B cell (primary cell): ENCODE data around the gene NECAP2. TPM values are rescaled to one million over a fixed set of nuclear protein-coding genes. Genes with fewer than 3 reads are reported as not detected.

Experiments used
- ATAC-seq: fragments of 200-7000 bp; cut with Tn5 transposase; one replicate; pipeline ENCODE4 v1.10.0; 2021; ENCODE audit warnings: low read depth, mild to moderate bottlenecking, moderate number of reproducible peaks, moderate library complexity
- CTCF ChIA-PET: fragments of 350-600 bp; sonication (Branson Sonifier 250); formaldehyde crosslinking; loops from one replicate; lab custom pipeline; 2021; ENCODE audit warnings: antibody characterized with exemption, inconsistent platforms; lab: Charles Lee
- POLR2A ChIA-PET: fragments of 350-600 bp; sonication (Branson Sonifier 250); formaldehyde crosslinking; loops from one replicate; lab custom pipeline; 2021; ENCODE audit warnings: antibody characterized with exemption; lab: Charles Lee
- DNase-seq: peaks from one replicate; pipeline ENCODE4 v3.0.0; 2013
- H2AFZ ChIP-seq: 2 replicates; pipeline ENCODE4 v1.6.1; 2012; ENCODE audit warnings: mild to moderate bottlenecking, low read depth, low read length; ENCODE audit not compliant: insufficient read depth, poor library complexity, severe bottlenecking
- H3K27ac ChIP-seq, 2 donors: 1 replicate in 1 of 2; 2 replicates in 1 of 2; pipeline ENCODE4 v1.5.1; 2012 to 2013; ENCODE audit warnings: low read length in 2 of 2, mild to moderate bottlenecking in 2 of 2, moderate library complexity in 1 of 2
- H3K27me3 ChIP-seq, 4 experiments: fragments of 200-600 bp in 1 of 4; sonication (generic) in 1 of 4; replicated peaks in 1 of 4; 1 replicate in 2 of 4; 2 replicates in 2 of 4; pipeline versions ENCODE4 v1.6.1 to v1.7.0; 2013 to 2016; ENCODE audit warnings: low read length in 3 of 4, mild to moderate bottlenecking in 2 of 4, mixed read lengths in 1 of 4, moderate library complexity in 1 of 4; ENCODE audit not compliant: insufficient read depth in 4 of 4, control insufficient read depth in 3 of 4; ENCODE audit errors: control extremely low read depth in 1 of 4
- H3K36me3 ChIP-seq, 2 experiments: replicated peaks in 1 of 2; 1 replicate in 1 of 2; 2 replicates in 1 of 2; pipeline versions ENCODE4 v1.6.1 to v1.7.1; 2013; ENCODE audit warnings: low read length in 1 of 2; ENCODE audit not compliant: insufficient read depth in 2 of 2, control insufficient read depth in 1 of 2; ENCODE audit errors: control extremely low read depth in 1 of 2, extremely low read depth in 1 of 2
- H3K4me1 ChIP-seq, 2 donors: fragments of 200-600 bp in 1 of 2; sonication (generic) in 1 of 2; 1 replicate in 1 of 2; 2 replicates in 1 of 2; pipeline versions ENCODE4 v1.5.1 to v1.6.1; 2013 to 2017; ENCODE audit warnings: low read length in 2 of 2; ENCODE audit not compliant: control insufficient read depth in 2 of 2, insufficient read depth in 2 of 2
- H3K4me2 ChIP-seq: replicated peaks from 2 replicates; pipeline ENCODE3; 2012; ENCODE audit warnings: mild to moderate bottlenecking, low read depth, low read length; ENCODE audit not compliant: poor library complexity, severe bottlenecking
- H3K4me3 ChIP-seq, 5 experiments: fragments of 200-600 bp in 1 of 5; sonication (generic) in 1 of 5; 1 replicate in 3 of 5; 2 replicates in 2 of 5; pipeline versions ENCODE4 v1.5.1 to v1.7.0; 2011 to 2016; ENCODE audit warnings: low read length in 4 of 5, mild to moderate bottlenecking in 4 of 5, low read depth in 2 of 5, control low read depth in 1 of 5, moderate library complexity in 1 of 5; ENCODE audit not compliant: insufficient read depth in 1 of 5; ENCODE audit errors: control extremely low read depth in 1 of 5, extremely low read depth in 1 of 5
- H3K79me2 ChIP-seq: fragments of 200-600 bp; sonication (generic); one replicate; pipeline ENCODE4 v1.6.0; 2016; ENCODE audit warnings: low read length; ENCODE audit not compliant: control insufficient read depth, insufficient read depth
- H3K9ac ChIP-seq: fragments of 200-600 bp; sonication (generic); 2 replicates; pipeline ENCODE4 v1.6.1; 2017; ENCODE audit warnings: mild to moderate bottlenecking, low read length, moderate library complexity
- H3K9me3 ChIP-seq, 3 donors: one replicate each; pipeline versions ENCODE4 v1.6.1 to v1.7.1; 2013; ENCODE audit warnings: low read length in 2 of 3; ENCODE audit not compliant: control insufficient read depth in 2 of 3, insufficient read depth in 1 of 3; ENCODE audit errors: control extremely low read depth in 1 of 3
- H4K20me1 ChIP-seq: 2 replicates; pipeline ENCODE4 v1.6.0; 2012; ENCODE audit warnings: mild to moderate bottlenecking, low read length; ENCODE audit not compliant: insufficient read depth, control insufficient read depth, poor library complexity, severe bottlenecking
- H3K27ac Mint-ChIP-seq: one replicate; pipeline ENCODE4 v1.8.0; 2021; ENCODE audit warnings: mixed read lengths
- H3K27me3 Mint-ChIP-seq: one replicate; pipeline ENCODE4 v1.8.0; 2021; ENCODE audit warnings: mixed read lengths
- H3K4me1 Mint-ChIP-seq: one replicate; pipeline ENCODE4 v1.8.0; 2021; ENCODE audit warnings: mixed read lengths
- H3K4me3 Mint-ChIP-seq: one replicate; pipeline ENCODE4 v1.8.0; 2021; ENCODE audit warnings: mixed read lengths
- H3K9me3 Mint-ChIP-seq: one replicate; pipeline ENCODE4 v1.8.0; 2022; ENCODE audit warnings: mixed read lengths; ENCODE audit not compliant: insufficient read depth
- CTCF ChIP-seq: fragments of 200-600 bp; IDR thresholded peaks from one replicate; pipeline ENCODE4 v1.8.0; 2022; ENCODE audit warnings: antibody characterized with exemption, mild to moderate bottlenecking
- EZH2 ChIP-seq: IDR thresholded peaks from 2 replicates; pipeline ENCODE4 v1.6.1; 2012; ENCODE audit warnings: borderline replicate concordance, low read depth, mild to moderate bottlenecking, moderate library complexity, low read length; ENCODE audit not compliant: insufficient read depth, poor library complexity, severe bottlenecking
- WGBS: methylation state at CpG from one replicate; pipeline ENCODE4 v1.1.5; 2013; ENCODE audit warnings: missing lambda C conversion rate; ENCODE audit not compliant: insufficient coverage; 5-methylcytosine and 5-hydroxymethylcytosine counted together
- intact Hi-C: fragments of 100-400 bp; cut with micrococcal nuclease; formaldehyde crosslinking; loops from one replicate; pipeline ENCODE4 v1.10.0; 2022
- polyA plus RNA-seq: library from polyadenylated mRNA; depleted of rRNA; stranded (reverse); fragments of >200 nt; gene quantifications from 2 replicates; pipeline ENCODE4 v1.2.3, GENCODE V29; 2012
- total RNA-seq, 2 donors: library from RNA; stranded (reverse); fragments of 120-200 nt in 1 of 2; gene quantifications; 1 replicate in 1 of 2; 2 replicates in 1 of 2; pipeline versions ENCODE4 v1.2.3 to v1.2.4, GENCODE V29; 2013 to 2022

NECAP2 gene
- total and polyA plus RNA-seq, 2 donors (not counting 1 experiment from before 2014, with no cell fraction given) = 77.3 to 81.5 TPM

- Histone ChIP-seq H3K27me3 (no peaks in the 10 kb centered on the region), H4K20me1 (peaks cover 68% of the 10 kb centered on the region), H3K4me2 (no peak overlapping the region), H3K36me3 (peaks cover 2 to 59% of the 10 kb centered on the region in 2 experiments), H3K4me1 (peaks cover 16 to 29% of the 10 kb centered on the region in 2 donors), H3K27ac (no peak overlapping the region), H3K4me3 (no peak overlapping the region), H3K79me2 (peaks cover 87% of the 10 kb centered on the region), H3K9ac (no peak overlapping the region), H3K9me3 (peaks cover 0 to 3% (median 0%) of the 10 kb centered on the region in 3 donors), H2AFZ (no peak overlapping the region)
- Mint-ChIP-seq H3K27me3 (no peaks in the 10 kb centered on the region), H3K4me3 (no peak overlapping the region), H3K27ac (no peak overlapping the region), H3K4me1 (peaks cover 28% of the 10 kb centered on the region), H3K9me3 (no peaks in the 10 kb centered on the region)
- intact Hi-C loops = loop anchor here (5.0 to 10.0 kb wide), 2 partner anchors 92 to 919 kb away; partner anchors contain the start of genes CASP9, DNAJC16 and FBXO42
- 86% methylated on average over 13 of the region's 14 CpGs for WGBS
- no peak for ATAC-seq
- ChIA-PET POLR2A (no interaction called here), CTCF (interaction anchor here (0.9 to 1.4 kb wide), 2 partner anchors 18 to 362 kb away, joined by 3 read pairs; no protein-coding TSS in a partner anchor)
- DNase-seq = no peak
- TF ChIP-seq EZH2 (no peak), CTCF (no peak)
Observed at GRCh38 chr1:16443975-16444770, 3.6 kb downstream of the NECAP2 start.

GRCh38 chr1:16445052-16445451 lies 4.5 kb downstream of the NECAP2 start:
- H3K9me3 ChIP-seq = peaks cover 0 to 3% (median 0%) of the 10 kb centered on the region in 3 donors
- H4K20me1 ChIP-seq = peaks cover 77% of the 10 kb centered on the region
- Mint-ChIP-seq H3K27ac (no peak overlapping the region), H3K4me1 (peaks cover 33% of the 10 kb centered on the region), H3K27me3 (no peaks in the 10 kb centered on the region), H3K4me3 (no peak overlapping the region), H3K9me3 (no peaks in the 10 kb centered on the region)
- no peak overlapping the region for H3K27ac ChIP-seq
- intact Hi-C loops = loop anchor here (10.0 kb wide), 1 partner anchor 920 kb away; the partner anchor contains the start of genes CASP9 and DNAJC16
- TF ChIP-seq CTCF (no peak), EZH2 (no peak)
- 9% methylated on average over 1 of the region's 4 CpGs for WGBS
- H3K4me1 ChIP-seq = peaks cover 16 to 28% of the 10 kb centered on the region in 2 donors
- no peak overlapping the region for H3K4me2 ChIP-seq
- DNase-seq = no peak
- ATAC-seq = no peak
- H3K79me2 ChIP-seq = peaks cover 96% of the 10 kb centered on the region
- no peak overlapping the region for H2AFZ ChIP-seq
- POLR2A ChIA-PET = no interaction called here
- H3K4me3 ChIP-seq = no peak overlapping the region
- peaks cover 3 to 68% of the 10 kb centered on the region in 2 experiments for H3K36me3 ChIP-seq
- no peak overlapping the region for H3K9ac ChIP-seq
- CTCF ChIA-PET = no interaction called here
- no peaks in the 10 kb centered on the region for H3K27me3 ChIP-seq
